GM21526 (cell line): ENCODE data around the gene PRKN.

Source experiments
- ATAC-seq: cut with Tn5 transposase; IDR thresholded peaks from one replicate; pipeline ENCODE4 v1.9.1; 2021; ENCODE audit warnings: moderate library complexity; ENCODE audit not compliant: unreplicated experiment, low FRiP score

The PRKN gene

GRCh38 chr6:161367472-161367871 is 1360.1 kb downstream of the PRKN start:
- no peak for ATAC-seq

GRCh38 chr6:161366301-161366923 is 1361.2 kb downstream of the PRKN start:
- no peak for ATAC-seq

- no peak for ATAC-seq
These were observed 1361.9 kb downstream of the PRKN start for GRCh38 chr6:161365633-161366032.

GRCh38 chr6:161363286-161363685 is 1364.3 kb downstream of the PRKN start:
- no peak for ATAC-seq

- ATAC-seq, result no peak
These were observed 1365.3 kb downstream of the PRKN start for GRCh38 chr6:161362266-161362665.

- no peak for ATAC-seq
These were observed 1366.0 kb downstream of the PRKN start for GRCh38 chr6:161361529-161361928.

GRCh38 chr6:161360520-161360919 is 1367.0 kb downstream of the PRKN start:
- ATAC-seq, result no peak

- no peak for ATAC-seq
These were observed 1368.0 kb downstream of the PRKN start for GRCh38 chr6:161359618-161359945.

GRCh38 chr6:161356167-161356854 is 1371.3 kb downstream of the PRKN start:
- no peak for ATAC-seq

GRCh38 chr6:161355696-161356095 is 1371.9 kb downstream of the PRKN start:
- ATAC-seq, result no peak

GRCh38 chr6:161354956-161355355 is 1372.6 kb downstream of the PRKN start:
- no peak for ATAC-seq

GRCh38 chr6:161354276-161354840 is 1373.2 kb downstream of the PRKN start:
- ATAC-seq, result no peak

- ATAC-seq, result no peak
These were observed 1374.4 kb downstream of the PRKN start for GRCh38 chr6:161353208-161353613.

- no peak for ATAC-seq
These were observed 1375.7 kb downstream of the PRKN start for GRCh38 chr6:161351858-161352257.

- no peak for ATAC-seq
These were observed 1377.7 kb downstream of the PRKN start for GRCh38 chr6:161349886-161350285.

GRCh38 chr6:161348628-161348994 is 1379.0 kb downstream of the PRKN start:
- ATAC-seq, result no peak

GRCh38 chr6:161347988-161348627 is 1379.5 kb downstream of the PRKN start:
- no peak for ATAC-seq

GRCh38 chr6:161347125-161347524 is 1380.4 kb downstream of the PRKN start:
- no peak for ATAC-seq

- ATAC-seq, result no peak
These were observed 1380.8 kb downstream of the PRKN start for GRCh38 chr6:161346717-161347116.

- no peak for ATAC-seq
These were observed 1382.9 kb downstream of the PRKN start for GRCh38 chr6:161344626-161345025.

- ATAC-seq, result no peak
These were observed 1385.5 kb downstream of the PRKN start for GRCh38 chr6:161342039-161342438.

GRCh38 chr6:161341638-161342037 is 1385.9 kb downstream of the PRKN start:
- no peak for ATAC-seq
